HEK293 (cell line): ENCODE data around the gene DLL4.

Experiments
- CTCF ChIA-PET: fragments of 350-600 bp; formaldehyde crosslinking; extraction: SDS; loops from one replicate; lab custom pipeline; 2021; ENCODE audit warnings: antibody characterized with exemption; lab: Yijun Ruan, JAX
- POLR2A ChIA-PET: fragments of 300-600 bp; formaldehyde crosslinking; extraction: SDS; loops from one replicate; lab custom pipeline; 2020; ENCODE audit warnings: antibody characterized with exemption, inconsistent platforms; lab: Yijun Ruan, JAX
- H3K27ac ChIP-seq: fragments of 200-500 bp; sonication (Bioruptor generic); 2 replicates; pipeline ENCODE4 v1.5.1; 2014; ENCODE audit warnings: low read depth, low read length, control low read depth, inconsistent platforms; ENCODE audit errors: extremely low read depth
- H3K36me3 ChIP-seq, 2 experiments: fragments of 200-500 bp in 1 of 2; sonication (Bioruptor generic) in 1 of 2; 1 replicate in 1 of 2; 2 replicates in 1 of 2; pipeline ENCODE4 v1.5.1; 2014 to 2017; ENCODE audit warnings: inconsistent platforms in 2 of 2, low read length in 2 of 2; ENCODE audit not compliant: control insufficient read depth in 2 of 2, insufficient read depth in 1 of 2
- H3K4me1 ChIP-seq: fragments of 200-500 bp; sonication (Bioruptor generic); 2 replicates; pipeline ENCODE4 v1.5.1; 2014; ENCODE audit warnings: mild to moderate bottlenecking, low read length, inconsistent platforms; ENCODE audit not compliant: control insufficient read depth, insufficient read depth
- H3K4me3 ChIP-seq: 2 replicates; pipeline ENCODE4 v1.5.1; 2011; ENCODE audit warnings: low read depth, mild to moderate bottlenecking, control low read depth, low read length, moderate library complexity
- H3K9me3 ChIP-seq: fragments of 200-500 bp; sonication (Bioruptor generic); 2 replicates; pipeline ENCODE4 v1.5.1; 2014; ENCODE audit warnings: low read depth, low read length, inconsistent platforms; ENCODE audit not compliant: control insufficient read depth, insufficient read depth
- EGR2 ChIP-seq: fragments of 450-650 bp; formaldehyde crosslinking; IDR thresholded peaks from 2 replicates; pipeline ENCODE4 v1.5.1; 2016; ENCODE audit warnings: low read depth, missing biosample characterization, missing genetic modification characterization
- SP2 ChIP-seq: fragments of 450-650 bp; formaldehyde crosslinking; IDR thresholded peaks from 2 replicates; pipeline ENCODE4 v1.5.1; 2016; ENCODE audit warnings: missing biosample characterization, missing genetic modification characterization
- WT1 ChIP-seq: fragments of 450-650 bp; formaldehyde crosslinking; IDR thresholded peaks from 2 replicates; pipeline ENCODE4 v1.5.1; 2016; ENCODE audit warnings: missing biosample characterization, missing genetic modification characterization
- ZNF202 ChIP-seq: fragments of 450-650 bp; formaldehyde crosslinking; IDR thresholded peaks from 2 replicates; pipeline ENCODE4 v1.5.1; 2016; ENCODE audit warnings: missing biosample characterization, missing genetic modification characterization, borderline replicate concordance
- ZNF239 ChIP-seq: fragments of 450-650 bp; formaldehyde crosslinking; IDR thresholded peaks from 2 replicates; pipeline ENCODE4 v1.5.1; 2016; ENCODE audit warnings: missing biosample characterization, missing genetic modification characterization
- ZNF274 ChIP-seq, 2 experiments: fragments of 200-500 bp in 1 of 2; fragments of 450-650 bp in 1 of 2; sonication (Bioruptor generic) in 1 of 2; formaldehyde crosslinking in 1 of 2; IDR thresholded peaks; 2 replicates each; pipeline versions ENCODE4 v1.5.1 to v1.6.1; 2014 to 2016; ENCODE audit warnings: borderline replicate concordance in 1 of 2, inconsistent platforms in 1 of 2, low read length in 1 of 2, missing biosample characterization in 1 of 2, missing genetic modification characterization in 1 of 2
- ZNF335 ChIP-seq: fragments of 450-650 bp; formaldehyde crosslinking; conservative IDR thresholded peaks from 2 replicates; pipeline ENCODE4 v1.5.1; 2016; ENCODE audit warnings: missing biosample characterization, missing genetic modification characterization
- ZNF391 ChIP-seq: fragments of 450-650 bp; formaldehyde crosslinking; IDR thresholded peaks from 2 replicates; pipeline ENCODE4 v1.5.1; 2016; ENCODE audit warnings: low read depth, missing biosample characterization, missing genetic modification characterization, borderline replicate concordance
- ZNF670 ChIP-seq: fragments of 450-650 bp; formaldehyde crosslinking; IDR thresholded peaks from 2 replicates; pipeline ENCODE4 v1.5.1; 2016; ENCODE audit warnings: missing biosample characterization, missing genetic modification characterization, low read depth
- ZNF768 ChIP-seq: fragments of 450-650 bp; formaldehyde crosslinking; IDR thresholded peaks from 2 replicates; pipeline ENCODE4 v1.5.1; 2018; ENCODE audit warnings: missing biosample characterization, mild to moderate bottlenecking, missing genetic modification characterization
- ZNF791 ChIP-seq: fragments of 450-650 bp; formaldehyde crosslinking; IDR thresholded peaks from 2 replicates; pipeline ENCODE4 v1.5.1; 2016; ENCODE audit warnings: missing biosample characterization, missing genetic modification characterization
- ZNF792 ChIP-seq: fragments of 450-650 bp; formaldehyde crosslinking; IDR thresholded peaks from 2 replicates; pipeline ENCODE4 v1.5.1; 2016; ENCODE audit warnings: missing biosample characterization, missing genetic modification characterization
- ZNF830 ChIP-seq: fragments of 450-650 bp; IDR thresholded peaks from 2 replicates; pipeline ENCODE4 v1.5.0; 2018; ENCODE audit warnings: missing biosample characterization, missing genetic modification characterization, low read depth, mild to moderate bottlenecking, moderate library complexity
- TF ChIP-seq, protein P1 (sequence below): fragments of 450-650 bp; formaldehyde crosslinking; IDR thresholded peaks from 2 replicates; pipeline ENCODE4 v1.5.1; 2016; ENCODE audit warnings: missing biosample characterization, missing genetic modification characterization, borderline replicate concordance
- TF ChIP-seq, protein P2 (sequence below): fragments of 450-650 bp; formaldehyde crosslinking; IDR thresholded peaks from 2 replicates; pipeline ENCODE4 v1.5.1; 2017; ENCODE audit warnings: missing biosample characterization, missing genetic modification characterization
- TF ChIP-seq, protein P3 (sequence below): fragments of 450-650 bp; formaldehyde crosslinking; IDR thresholded peaks from 2 replicates; pipeline ENCODE4 v1.5.1; 2016; ENCODE audit warnings: missing biosample characterization, missing genetic modification characterization
- TF ChIP-seq, protein P4 (sequence below): fragments of 450-650 bp; formaldehyde crosslinking; IDR thresholded peaks from 2 replicates; pipeline ENCODE4 v1.5.1; 2017; ENCODE audit warnings: missing biosample characterization, missing genetic modification characterization

Gene DLL4

DNA sequence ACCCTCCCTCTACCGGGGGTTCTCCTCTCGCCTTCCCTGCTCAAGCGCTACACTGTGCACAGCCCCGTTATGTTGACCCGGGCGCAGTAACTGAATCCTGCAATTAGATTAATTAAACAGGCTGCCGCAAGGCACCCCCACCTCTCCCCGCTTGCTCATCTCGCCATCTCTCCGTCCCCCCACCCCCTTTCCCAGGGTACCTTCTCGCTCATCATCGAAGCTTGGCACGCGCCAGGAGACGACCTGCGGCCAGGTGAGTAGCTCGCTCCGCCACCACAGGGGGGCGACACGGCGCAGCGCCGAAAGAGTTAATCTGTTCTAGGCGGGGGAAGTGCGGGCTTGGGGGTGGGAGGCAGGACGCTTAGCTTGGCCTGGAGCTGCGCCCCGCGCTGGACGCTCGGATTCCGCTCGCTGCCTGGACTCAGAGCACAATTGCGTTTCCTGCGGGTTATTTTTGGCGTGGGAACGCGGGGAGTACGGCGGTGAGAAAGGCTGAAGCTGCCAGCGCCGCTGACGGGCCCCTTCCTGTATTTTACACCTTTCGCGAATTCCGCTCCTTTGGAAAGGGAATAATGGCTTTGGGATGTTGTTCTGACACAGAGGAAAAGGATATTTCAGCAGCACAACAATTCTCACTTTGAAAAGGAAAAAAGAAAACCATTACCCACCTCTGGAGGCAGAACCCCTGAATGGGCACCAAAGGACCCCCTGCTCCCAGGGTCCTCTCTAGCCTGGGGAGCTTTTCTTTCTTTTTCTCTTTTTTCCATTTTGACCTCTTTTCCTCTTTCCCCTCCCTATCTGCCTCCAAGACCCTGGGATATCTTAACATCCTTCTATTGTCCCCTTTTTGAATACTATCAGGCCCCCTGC lies 1.5 kb downstream of the DLL4 start (continued):
- TF ChIP-seq ZNF335 (tag by site-specific recombination) (peak; percentile 62), ZNF391 (tag by site-specific recombination) (no peak; the same call in 1 of the 2 replicates), ZNF239 (tag by site-specific recombination) (peak; percentile 44; the same call in 1 of the 2 replicates), ZNF274 (IDR thresholded peaks at IDR 0.05; ENCODE audit: low read length) (no peak), ZNF274 (tag by site-specific recombination; IDR thresholded peaks at IDR 0.05; ENCODE audit: borderline replicate concordance) (no peak), EGR2 (tag by site-specific recombination) (peak; percentile 69; the same call in 1 of the 2 replicates), SP2 (tag by site-specific recombination) (peak; percentile 29; the same call in 1 of the 2 replicates)
- TF ChIP-seq, protein P1, sequence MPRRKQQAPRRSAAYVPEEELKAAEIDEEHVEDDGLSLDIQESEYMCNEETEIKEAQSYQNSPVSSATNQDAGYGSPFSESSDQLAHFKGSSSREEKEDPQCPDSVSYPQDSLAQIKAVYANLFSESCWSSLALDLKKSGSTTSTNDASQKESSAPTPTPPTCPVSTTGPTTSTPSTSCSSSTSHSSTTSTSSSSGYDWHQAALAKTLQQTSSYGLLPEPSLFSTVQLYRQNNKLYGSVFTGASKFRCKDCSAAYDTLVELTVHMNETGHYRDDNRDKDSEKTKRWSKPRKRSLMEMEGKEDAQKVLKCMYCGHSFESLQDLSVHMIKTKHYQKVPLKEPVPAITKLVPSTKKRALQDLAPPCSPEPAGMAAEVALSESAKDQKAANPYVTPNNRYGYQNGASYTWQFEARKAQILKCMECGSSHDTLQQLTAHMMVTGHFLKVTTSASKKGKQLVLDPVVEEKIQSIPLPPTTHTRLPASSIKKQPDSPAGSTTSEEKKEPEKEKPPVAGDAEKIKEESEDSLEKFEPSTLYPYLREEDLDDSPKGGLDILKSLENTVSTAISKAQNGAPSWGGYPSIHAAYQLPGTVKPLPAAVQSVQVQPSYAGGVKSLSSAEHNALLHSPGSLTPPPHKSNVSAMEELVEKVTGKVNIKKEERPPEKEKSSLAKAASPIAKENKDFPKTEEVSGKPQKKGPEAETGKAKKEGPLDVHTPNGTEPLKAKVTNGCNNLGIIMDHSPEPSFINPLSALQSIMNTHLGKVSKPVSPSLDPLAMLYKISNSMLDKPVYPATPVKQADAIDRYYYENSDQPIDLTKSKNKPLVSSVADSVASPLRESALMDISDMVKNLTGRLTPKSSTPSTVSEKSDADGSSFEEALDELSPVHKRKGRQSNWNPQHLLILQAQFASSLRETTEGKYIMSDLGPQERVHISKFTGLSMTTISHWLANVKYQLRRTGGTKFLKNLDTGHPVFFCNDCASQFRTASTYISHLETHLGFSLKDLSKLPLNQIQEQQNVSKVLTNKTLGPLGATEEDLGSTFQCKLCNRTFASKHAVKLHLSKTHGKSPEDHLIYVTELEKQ (tag by site-specific recombination), result 0 out of 2 replicates have a peak, but pooled peaks have one; percentile 16

DNA sequence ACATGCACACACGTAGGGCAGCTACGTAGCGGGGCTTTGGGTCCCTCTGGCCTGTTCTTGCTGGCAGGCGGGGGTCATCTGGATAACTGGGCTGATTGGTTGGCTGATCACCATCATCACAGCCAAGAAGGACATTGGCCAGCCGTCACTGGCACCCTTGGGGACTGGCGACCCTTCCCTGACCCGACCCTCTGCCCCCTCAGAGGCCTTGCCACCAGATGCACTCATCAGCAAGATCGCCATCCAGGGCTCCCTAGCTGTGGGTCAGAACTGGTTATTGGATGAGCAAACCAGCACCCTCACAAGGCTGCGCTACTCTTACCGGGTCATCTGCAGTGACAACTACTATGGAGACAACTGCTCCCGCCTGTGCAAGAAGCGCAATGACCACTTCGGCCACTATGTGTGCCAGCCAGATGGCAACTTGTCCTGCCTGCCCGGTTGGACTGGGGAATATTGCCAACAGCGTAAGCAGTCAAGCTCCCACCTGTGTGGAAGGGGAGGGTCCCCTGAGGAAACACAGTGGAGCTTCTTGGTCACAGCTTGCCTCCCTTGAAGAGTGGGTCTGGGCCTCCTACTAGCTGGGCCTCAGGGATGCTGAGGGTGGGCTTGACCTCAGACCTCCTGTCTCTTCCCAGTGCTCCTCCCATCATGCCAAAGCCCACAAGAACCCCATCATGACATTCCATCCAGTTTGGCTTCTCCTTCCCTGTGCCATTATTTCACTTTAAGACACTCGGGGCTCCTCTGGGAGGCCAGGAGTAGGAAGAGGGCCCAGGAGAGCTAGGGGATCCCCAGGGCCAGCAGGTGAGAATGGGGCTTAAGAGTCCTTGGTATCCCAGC lies 2.4 kb downstream of the DLL4 start:
- no peaks in the 10 kb centered on the region for H3K9me3 ChIP-seq
- peaks cover 0 to 3% of the 10 kb centered on the region in 2 experiments; a peak in 1 of 3 replicates for H3K36me3 ChIP-seq
- POLR2A ChIA-PET, result interaction anchor here (0.8 to 6.1 kb wide), 4 partner anchors 9 to 79 kb away, joined by 3 to 58 read pairs (median 30); partner anchors contain the start of gene CHAC1
- TF ChIP-seq, protein P2, sequence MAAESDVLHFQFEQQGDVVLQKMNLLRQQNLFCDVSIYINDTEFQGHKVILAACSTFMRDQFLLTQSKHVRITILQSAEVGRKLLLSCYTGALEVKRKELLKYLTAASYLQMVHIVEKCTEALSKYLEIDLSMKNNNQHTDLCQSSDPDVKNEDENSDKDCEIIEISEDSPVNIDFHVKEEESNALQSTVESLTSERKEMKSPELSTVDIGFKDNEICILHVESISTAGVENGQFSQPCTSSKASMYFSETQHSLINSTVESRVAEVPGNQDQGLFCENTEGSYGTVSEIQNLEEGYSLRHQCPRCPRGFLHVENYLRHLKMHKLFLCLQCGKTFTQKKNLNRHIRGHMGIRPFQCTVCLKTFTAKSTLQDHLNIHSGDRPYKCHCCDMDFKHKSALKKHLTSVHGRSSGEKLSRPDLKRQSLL (tag by site-specific recombination), result no peak
- TF ChIP-seq ZNF670 (tag by site-specific recombination), result no peak
- TF ChIP-seq, protein P3, sequence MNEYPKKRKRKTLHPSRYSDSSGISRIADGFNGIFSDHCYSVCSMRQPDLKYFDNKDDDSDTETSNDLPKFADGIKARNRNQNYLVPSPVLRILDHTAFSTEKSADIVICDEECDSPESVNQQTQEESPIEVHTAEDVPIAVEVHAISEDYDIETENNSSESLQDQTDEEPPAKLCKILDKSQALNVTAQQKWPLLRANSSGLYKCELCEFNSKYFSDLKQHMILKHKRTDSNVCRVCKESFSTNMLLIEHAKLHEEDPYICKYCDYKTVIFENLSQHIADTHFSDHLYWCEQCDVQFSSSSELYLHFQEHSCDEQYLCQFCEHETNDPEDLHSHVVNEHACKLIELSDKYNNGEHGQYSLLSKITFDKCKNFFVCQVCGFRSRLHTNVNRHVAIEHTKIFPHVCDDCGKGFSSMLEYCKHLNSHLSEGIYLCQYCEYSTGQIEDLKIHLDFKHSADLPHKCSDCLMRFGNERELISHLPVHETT (tag by site-specific recombination), result no peak
- TF ChIP-seq, protein P4, sequence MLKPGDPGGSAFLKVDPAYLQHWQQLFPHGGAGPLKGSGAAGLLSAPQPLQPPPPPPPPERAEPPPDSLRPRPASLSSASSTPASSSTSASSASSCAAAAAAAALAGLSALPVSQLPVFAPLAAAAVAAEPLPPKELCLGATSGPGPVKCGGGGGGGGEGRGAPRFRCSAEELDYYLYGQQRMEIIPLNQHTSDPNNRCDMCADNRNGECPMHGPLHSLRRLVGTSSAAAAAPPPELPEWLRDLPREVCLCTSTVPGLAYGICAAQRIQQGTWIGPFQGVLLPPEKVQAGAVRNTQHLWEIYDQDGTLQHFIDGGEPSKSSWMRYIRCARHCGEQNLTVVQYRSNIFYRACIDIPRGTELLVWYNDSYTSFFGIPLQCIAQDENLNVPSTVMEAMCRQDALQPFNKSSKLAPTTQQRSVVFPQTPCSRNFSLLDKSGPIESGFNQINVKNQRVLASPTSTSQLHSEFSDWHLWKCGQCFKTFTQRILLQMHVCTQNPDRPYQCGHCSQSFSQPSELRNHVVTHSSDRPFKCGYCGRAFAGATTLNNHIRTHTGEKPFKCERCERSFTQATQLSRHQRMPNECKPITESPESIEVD (tag by site-specific recombination), result no peak
- no peak for TF ChIP-seq ZNF791 (tag by site-specific recombination)
- TF ChIP-seq ZNF202, result no peak
- no peak for TF ChIP-seq ZNF830
- no peak for TF ChIP-seq ZNF792 (tag by site-specific recombination)
- no peak for TF ChIP-seq ZNF768 (tag by site-specific recombination)
- TF ChIP-seq WT1 (tag by site-specific recombination), result no peak
- CTCF ChIA-PET, result interaction anchor here (0.7 to 5.0 kb wide), 14 partner anchors 10 to 343 kb away, joined by 3 to 32 read pairs (median 6); partner anchors contain the start of gene CHAC1
- no peak overlapping the region for H3K27ac ChIP-seq
- no peak overlapping the region for H3K4me3 ChIP-seq
- H3K4me1 ChIP-seq, result no peaks in the 10 kb centered on the region
